IMR-90 (cell line): ENCODE results near the gene GNG12. TPM values are rescaled to one million over a fixed set of nuclear protein-coding genes. Genes with fewer than 3 reads are reported as not detected.

ENCODE experiments used
- ATAC-seq: fragments of 200-7000 bp; cut with Tn5 transposase; 2 replicates; pipeline ENCODE4 v1.9.1; 2020; ENCODE audit warnings: low read depth, mild to moderate bottlenecking, moderate library complexity
- BruUV-seq: library from RNA; stranded (reverse); fragments of 400-500 nt; replicated peaks from 2 replicates; lab custom pipeline; 2021; lab: Mats Ljungman, UMichigan
- CTCF ChIA-PET: fragments of 300-600 bp; formaldehyde crosslinking; extraction: SDS; loops from one replicate; lab custom pipeline; 2021; ENCODE audit warnings: antibody characterized with exemption; lab: Yijun Ruan, JAX
- POLR2A ChIA-PET: fragments of 300-600 bp; sonication (Branson Sonifier 250); formaldehyde crosslinking; loops from one replicate; lab custom pipeline; 2022; ENCODE audit warnings: antibody characterized with exemption; ENCODE audit not compliant: unreplicated experiment; lab: Charles Lee
- DNase-seq: peaks from one replicate; pipeline ENCODE4 v3.0.0; 2013
- H2AFZ ChIP-seq: replicated peaks from 2 replicates; pipeline ENCODE3; 2013; ENCODE audit warnings: low read length, mild to moderate bottlenecking; ENCODE audit not compliant: poor library complexity
- H2AK5ac ChIP-seq: 2 replicates; pipeline ENCODE4 v1.6.1; 2013; ENCODE audit warnings: low read depth, low read length, inconsistent platforms
- H2AK9ac ChIP-seq: replicated peaks from 2 replicates; pipeline ENCODE3; 2013; ENCODE audit warnings: mild to moderate bottlenecking, low read depth, low read length, moderate library complexity; ENCODE audit not compliant: poor library complexity
- H2BK120ac ChIP-seq: 2 replicates; pipeline ENCODE4 v1.6.1; 2013; ENCODE audit warnings: low read depth, low read length, inconsistent platforms
- H2BK15ac ChIP-seq: 3 replicates; pipeline ENCODE4 v1.6.1; 2013; ENCODE audit warnings: low read depth, low read length, inconsistent platforms
- H2BK20ac ChIP-seq: 2 replicates; pipeline ENCODE4 v1.6.1; 2013; ENCODE audit warnings: low read depth, mild to moderate bottlenecking, inconsistent platforms, low read length, moderate library complexity
- H2BK5ac ChIP-seq: 2 replicates; pipeline ENCODE4 v1.6.1; 2013; ENCODE audit warnings: mild to moderate bottlenecking, low read depth, low read length, inconsistent platforms; ENCODE audit not compliant: poor library complexity, severe bottlenecking
- H3K14ac ChIP-seq: replicated peaks from 2 replicates; pipeline ENCODE4 v1.6.1; 2013; ENCODE audit warnings: low read depth, low read length, inconsistent platforms
- H3K18ac ChIP-seq: 2 replicates; pipeline ENCODE4 v1.6.1; 2013; ENCODE audit warnings: low read depth, low read length, control low read depth
- H3K23ac ChIP-seq: 2 replicates; pipeline ENCODE4 v1.6.1; 2013; ENCODE audit warnings: low read depth, low read length, inconsistent platforms
- H3K27ac ChIP-seq: 2 replicates; pipeline ENCODE4 v1.5.1; 2013; ENCODE audit warnings: mild to moderate bottlenecking, control low read depth, low read length; ENCODE audit not compliant: insufficient read depth
- H3K27me3 ChIP-seq: 2 replicates; pipeline ENCODE4 v1.6.1; 2013; ENCODE audit warnings: low read length; ENCODE audit not compliant: control insufficient read depth, insufficient read depth
- H3K36me3 ChIP-seq: 2 replicates; pipeline ENCODE4 v1.6.1; 2013; ENCODE audit warnings: low read length, mixed read lengths; ENCODE audit not compliant: control insufficient read depth, insufficient read depth
- H3K4ac ChIP-seq: 2 replicates; pipeline ENCODE4 v1.6.1; 2013; ENCODE audit warnings: low read depth, low read length, inconsistent platforms
- H3K4me1 ChIP-seq: 2 replicates; pipeline ENCODE4 v1.6.1; 2013; ENCODE audit warnings: low read length, mixed read lengths; ENCODE audit not compliant: control insufficient read depth, insufficient read depth
- H3K4me2 ChIP-seq: 2 replicates; pipeline ENCODE4 v1.6.1; 2013; ENCODE audit warnings: low read depth, mild to moderate bottlenecking, control low read depth, low read length, moderate library complexity
- H3K4me3 ChIP-seq: 2 replicates; pipeline ENCODE4 v1.5.1; 2013; ENCODE audit warnings: low read depth, mild to moderate bottlenecking, control low read depth, low read length, moderate library complexity; ENCODE audit not compliant: insufficient read depth
- H3K56ac ChIP-seq: 2 replicates; pipeline ENCODE4 v1.6.1; 2013; ENCODE audit warnings: low read length, inconsistent platforms; ENCODE audit not compliant: insufficient read depth; ENCODE audit errors: extremely low read depth
- H3K79me1 ChIP-seq, 2 experiments: 2 replicates each; pipeline ENCODE4 v1.6.1; 2013; ENCODE audit warnings: low read length in 2 of 2, inconsistent platforms in 1 of 2, low read depth in 1 of 2
- H3K9ac ChIP-seq: 2 replicates; pipeline ENCODE4 v1.6.1; 2013; ENCODE audit warnings: low read depth, low read length, control low read depth
- H3K9me1 ChIP-seq: 2 replicates; pipeline ENCODE4 v1.6.1; 2013; ENCODE audit warnings: low read length, inconsistent platforms; ENCODE audit not compliant: insufficient read depth
- H3K9me3 ChIP-seq: 2 replicates; pipeline ENCODE4 v1.6.1; 2013; ENCODE audit warnings: low read length; ENCODE audit not compliant: control insufficient read depth, insufficient read depth
- H4K20me1 ChIP-seq: 2 replicates; pipeline ENCODE4 v1.6.1; 2013; ENCODE audit warnings: low read length, inconsistent platforms; ENCODE audit not compliant: insufficient read depth
- H4K5ac ChIP-seq: 2 replicates; pipeline ENCODE4 v1.6.1; 2013; ENCODE audit warnings: mild to moderate bottlenecking, low read depth, low read length, control low read depth
- H4K8ac ChIP-seq, 2 experiments: 2 replicates each; pipeline ENCODE4 v1.6.1; 2013; ENCODE audit warnings: low read depth in 2 of 2, low read length in 2 of 2, control low read depth in 1 of 2, inconsistent platforms in 1 of 2
- H4K91ac ChIP-seq: 2 replicates; pipeline ENCODE4 v1.6.1; 2013; ENCODE audit warnings: low read depth, low read length, inconsistent platforms; ENCODE audit not compliant: insufficient read depth
- CEBPB ChIP-seq: IDR thresholded peaks from 2 replicates; pipeline ENCODE4 v1.6.1; 2012; ENCODE audit warnings: low read depth, low read length, improper control_type of control experiment
- MAZ ChIP-seq: IDR thresholded peaks from 2 replicates; pipeline ENCODE4 v1.6.1; 2012; ENCODE audit warnings: low read depth, mild to moderate bottlenecking, low read length, improper control_type of control experiment, moderate library complexity, borderline replicate concordance
- MXI1 ChIP-seq: IDR thresholded peaks from 2 replicates; pipeline ENCODE4 v1.6.1; 2012; ENCODE audit warnings: low read depth, mild to moderate bottlenecking, low read length, moderate library complexity, borderline replicate concordance
- POLR2A ChIP-seq: IDR thresholded peaks from 2 replicates; pipeline ENCODE4 v1.6.1; 2012; ENCODE audit warnings: mild to moderate bottlenecking, low read depth, low read length
- RAD21 ChIP-seq: IDR thresholded peaks from 2 replicates; pipeline ENCODE4 v1.6.1; 2012; ENCODE audit warnings: low read length, improper control_type of control experiment
- RFX5 ChIP-seq: IDR thresholded peaks from 2 replicates; pipeline ENCODE4 v1.8.0; 2012; ENCODE audit warnings: low read depth, mild to moderate bottlenecking, low read length, moderate library complexity
- WGBS, 2 experiments: methylation state at CpG; one replicate each; pipeline versions ENCODE4 v1.1.5 to v1.1.7; 2013; ENCODE audit warnings: missing lambda C conversion rate in 2 of 2; ENCODE audit not compliant: insufficient read length in 1 of 2; ENCODE audit errors: extremely low coverage in 2 of 2; 5-methylcytosine and 5-hydroxymethylcytosine counted together
- dilution Hi-C: fragments of 300-500 bp; cut with HindIII; formaldehyde crosslinking; loops from one replicate; pipeline ENCODE4 v1.14.3; 2018; ENCODE audit warnings: low sequenced_read_pairs; ENCODE audit not compliant: unreplicated experiment
- in situ Hi-C: fragments of 300-500 bp; cut with MboI; formaldehyde crosslinking; loops from 3 replicates; pipeline ENCODE4 v1.14.3; 2019; ENCODE audit warnings: low sequenced_read_pairs, inconsistent platforms, mixed read lengths
- intact Hi-C: fragments of 100-400 bp; cut with micrococcal nuclease; formaldehyde crosslinking; loops from 2 replicates; pipeline ENCODE4 v1.10.0; 2022
- polyA plus RNA-seq, 3 experiments: library from polyadenylated mRNA; depleted of rRNA; stranded (reverse); fragments of >200 nt; gene quantifications; 2 replicates each; pipeline ENCODE4 v1.2.3, GENCODE V29; 2012; ENCODE audit warnings: low replicate concordance in 1 of 3
- total RNA-seq: library from RNA; depleted of rRNA; stranded (reverse); fragments of >200 nt; gene quantifications from 2 replicates; pipeline ENCODE4 v1.2.3, GENCODE V29; 2012
- TF ChIP-seq, protein P1 (sequence below): fragments of 150-350 bp; IDR thresholded peaks from 2 replicates; pipeline ENCODE4 v1.6.1; 2017; ENCODE audit warnings: mild to moderate bottlenecking, antibody characterized with exemption, low read length, low read depth

The GNG12 gene
- total and polyA plus RNA-seq, 2 of the 4 experiments (the other 2 are of a cell fraction), result 92.3 to 132 TPM

GRCh38 chr1:67690411-67690810 is 142.9 kb downstream of the GNG12 start:
- DNase-seq, result no peak
- in situ Hi-C loops (loop anchor here (5.0 to 25.0 kb wide), 2 partner anchors 67 to 128 kb away; no protein-coding TSS in a partner anchor), dilution Hi-C loops (no loop called here), intact Hi-C loops (no loop called here)
- Histone ChIP-seq H3K14ac (no peak overlapping the region), H3K4me3 (no peak overlapping the region), H4K8ac (no peak overlapping the region), H3K27me3 (no peaks in the 10 kb centered on the region), H3K4ac (no peak overlapping the region), H3K4me1 (peaks cover 5% of the 10 kb centered on the region), H4K5ac (no peak overlapping the region), H4K20me1 (peaks cover 15% of the 10 kb centered on the region), H2AK9ac (no peak overlapping the region), H3K79me1 (peaks cover 10 to 20% of the 10 kb centered on the region in 2 experiments), H2BK120ac (no peak overlapping the region), H2AK5ac (no peak overlapping the region), H2BK20ac (no peak overlapping the region), H3K9me3 (no peaks in the 10 kb centered on the region), H2BK15ac (no peak overlapping the region), H4K91ac (no peak overlapping the region), H3K18ac (no peak overlapping the region), H3K9me1 (peaks cover 4% of the 10 kb centered on the region), H2BK5ac (no peak overlapping the region), H3K4me2 (no peak overlapping the region), H3K56ac (no peak overlapping the region), H3K36me3 (peaks cover 12% of the 10 kb centered on the region), H2AFZ (no peak overlapping the region), H3K27ac (no peak overlapping the region), H3K23ac (no peak overlapping the region), H3K9ac (no peak overlapping the region)
- WGBS, 2 experiments, result no CpG with 5 or more reads among the region's 2 CpGs
- ChIA-PET POLR2A (interaction anchor here (1.1 kb wide), 1 partner anchor 9 kb away, joined by 14 read pairs; no protein-coding TSS in a partner anchor), CTCF (interaction anchor here (1.2 to 2.1 kb wide), 2 partner anchors 12 to 155 kb away, joined by 3 to 7 read pairs; no protein-coding TSS in a partner anchor)
- no peak for ATAC-seq
- BruUV-seq, result no TSS peak
- TF ChIP-seq RAD21 (no peak), MAZ (no peak), RFX5 (no peak), CEBPB (no peak), POLR2A (no peak), MXI1 (no peak)
- TF ChIP-seq, protein P1, sequence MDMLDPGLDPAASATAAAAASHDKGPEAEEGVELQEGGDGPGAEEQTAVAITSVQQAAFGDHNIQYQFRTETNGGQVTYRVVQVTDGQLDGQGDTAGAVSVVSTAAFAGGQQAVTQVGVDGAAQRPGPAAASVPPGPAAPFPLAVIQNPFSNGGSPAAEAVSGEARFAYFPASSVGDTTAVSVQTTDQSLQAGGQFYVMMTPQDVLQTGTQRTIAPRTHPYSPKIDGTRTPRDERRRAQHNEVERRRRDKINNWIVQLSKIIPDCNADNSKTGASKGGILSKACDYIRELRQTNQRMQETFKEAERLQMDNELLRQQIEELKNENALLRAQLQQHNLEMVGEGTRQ, result no peak
